HG03571 (cell line): ENCODE measurements around the gene HSPB1.
"Not testable (repeated sequence)": the region's sequence is repeated elsewhere in the genome, so short reads cannot be mapped to it uniquely, and the experiment has no call there.

Experiments
- ATAC-seq: cut with Tn5 transposase; IDR thresholded peaks from one replicate; pipeline ENCODE4 v1.9.1; 2021; ENCODE audit not compliant: unreplicated experiment

The HSPB1 gene

GRCh38 chr7:76330261-76330660 is 27.8 kb downstream of the HSPB1 start:
- no peak for ATAC-seq

DNA sequence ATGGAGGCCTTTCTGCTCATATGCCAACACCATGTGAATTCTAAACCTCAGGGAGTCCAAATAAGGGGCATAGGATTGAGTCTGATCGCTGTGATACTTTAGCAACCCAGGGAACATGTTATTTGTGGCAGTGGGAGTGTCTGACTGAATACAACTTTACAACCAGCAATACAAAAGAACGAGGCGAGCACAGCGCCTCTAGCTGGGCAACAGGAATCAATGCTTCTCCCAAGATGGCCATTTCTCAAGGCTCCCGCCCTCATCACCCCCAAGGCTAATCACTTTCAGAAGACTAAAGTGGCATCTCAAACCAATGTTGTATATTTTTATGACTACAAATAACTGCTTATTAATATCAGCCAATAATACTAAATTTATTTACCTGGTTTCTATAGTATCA is 28.2 kb downstream of the HSPB1 start:
- no peak for ATAC-seq

GRCh38 chr7:76332078-76332477 is 29.6 kb downstream of the HSPB1 start:
- ATAC-seq: no peak

DNA sequence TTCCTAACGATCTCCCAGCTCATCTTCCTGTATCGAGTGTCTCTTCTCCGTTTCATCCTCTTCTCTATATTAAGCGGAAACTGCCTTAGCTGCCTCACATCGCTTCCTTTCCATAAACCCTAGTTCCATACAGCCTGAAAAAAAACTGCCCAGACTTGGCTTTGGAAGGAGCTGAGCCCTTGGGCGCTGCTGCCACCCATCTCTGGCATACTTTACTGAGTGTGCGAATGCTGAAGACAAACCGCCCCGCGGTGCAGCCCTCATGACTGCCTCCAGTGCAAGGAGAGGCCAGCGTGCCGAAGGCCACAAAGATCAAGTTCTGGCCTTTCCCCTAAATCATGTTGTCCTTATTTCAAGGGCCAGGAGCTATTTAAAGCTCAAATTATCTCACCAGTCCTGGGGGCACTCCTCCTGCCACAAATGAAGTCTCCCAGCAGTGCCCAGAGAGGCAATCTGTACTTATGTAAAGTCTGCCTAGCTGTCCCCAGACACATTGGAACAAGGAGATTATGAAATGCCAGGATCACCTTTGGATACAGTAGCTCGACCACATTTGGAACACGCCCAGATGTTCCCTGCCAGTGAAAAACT is 31.1 kb downstream of the HSPB1 start:
- ATAC-seq: no peak

GRCh38 chr7:76334320-76334967 is 32.0 kb downstream of the HSPB1 start:
- ATAC-seq: no peak

DNA sequence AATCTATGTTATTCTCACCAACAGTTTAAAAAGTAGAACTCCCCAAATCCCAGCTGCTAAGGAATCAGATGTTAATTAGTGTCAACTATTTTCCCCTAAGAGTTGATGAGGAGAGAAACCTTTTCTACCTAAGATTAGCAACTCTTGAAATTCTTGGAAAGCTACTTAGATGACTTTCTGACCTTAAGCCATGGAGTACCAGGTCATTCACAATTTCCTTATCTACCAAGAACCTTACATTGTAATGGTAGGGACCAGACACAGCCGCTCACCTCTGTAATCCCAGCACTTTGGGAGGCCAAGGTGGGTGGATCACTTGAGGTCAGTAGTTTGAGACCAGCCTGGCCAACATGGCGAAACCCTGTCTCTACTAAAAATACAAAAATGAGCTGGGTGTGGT is 32.9 kb downstream of the HSPB1 start:
- ATAC-seq: not testable (repeated sequence)

DNA sequence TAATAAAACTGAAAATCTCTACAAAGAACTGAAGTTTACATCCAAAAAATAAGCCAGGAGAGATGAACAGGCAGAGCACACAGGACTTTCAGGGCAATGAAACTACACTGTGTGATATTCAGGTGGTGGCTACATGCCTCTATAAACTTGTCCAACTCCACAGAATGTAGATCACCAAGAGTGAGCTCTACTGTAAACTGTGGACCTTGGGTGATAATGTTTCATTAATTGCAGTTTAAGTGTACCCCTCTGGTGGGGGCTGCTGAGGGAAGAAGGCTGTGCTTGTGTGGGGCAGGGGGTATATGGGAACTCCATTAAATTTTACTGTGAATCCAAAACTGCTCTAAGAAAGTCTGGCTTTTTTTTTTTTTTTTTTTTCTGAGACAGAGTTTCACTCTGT is 33.6 kb downstream of the HSPB1 start:
- ATAC-seq: no peak

GRCh38 chr7:76337147-76337546 is 34.7 kb downstream of the HSPB1 start:
- ATAC-seq: no peak

DNA sequence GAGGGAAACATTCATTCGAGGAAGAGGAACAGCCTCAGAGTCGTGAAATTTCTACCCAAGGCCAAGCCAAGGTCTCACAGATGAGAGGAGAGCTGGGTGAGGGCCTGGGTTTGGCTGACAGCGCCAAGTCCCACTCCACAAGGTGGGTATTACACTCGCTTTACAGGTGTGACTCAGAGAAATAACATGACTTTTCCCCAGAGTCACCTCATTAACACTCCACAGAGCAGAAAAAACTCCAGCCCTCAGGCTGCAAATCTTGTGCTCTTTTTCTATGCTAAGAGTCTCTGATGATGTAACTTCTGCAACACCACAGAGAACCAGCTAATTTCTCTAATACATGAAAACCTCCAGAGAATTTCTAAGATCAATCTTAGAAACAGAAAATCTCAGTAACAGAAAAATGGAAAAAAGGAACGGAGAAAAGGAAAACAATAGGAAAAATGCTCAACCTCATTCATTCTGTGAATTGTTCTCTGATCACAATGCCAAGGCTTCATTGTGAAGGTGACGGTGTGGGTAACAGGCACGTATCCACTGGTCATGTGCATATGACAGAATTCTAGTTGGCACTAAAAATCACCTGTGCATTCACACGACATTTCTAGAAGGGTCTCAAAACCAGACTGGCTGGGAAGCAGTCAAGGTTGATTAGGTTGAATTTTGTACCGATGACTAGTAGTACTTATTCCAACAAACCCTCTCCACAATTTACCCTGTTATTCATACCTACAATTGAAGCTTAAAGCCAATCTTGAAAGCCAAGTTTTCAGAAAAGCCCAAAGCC is 36.0 kb downstream of the HSPB1 start:
- no peak for ATAC-seq

DNA sequence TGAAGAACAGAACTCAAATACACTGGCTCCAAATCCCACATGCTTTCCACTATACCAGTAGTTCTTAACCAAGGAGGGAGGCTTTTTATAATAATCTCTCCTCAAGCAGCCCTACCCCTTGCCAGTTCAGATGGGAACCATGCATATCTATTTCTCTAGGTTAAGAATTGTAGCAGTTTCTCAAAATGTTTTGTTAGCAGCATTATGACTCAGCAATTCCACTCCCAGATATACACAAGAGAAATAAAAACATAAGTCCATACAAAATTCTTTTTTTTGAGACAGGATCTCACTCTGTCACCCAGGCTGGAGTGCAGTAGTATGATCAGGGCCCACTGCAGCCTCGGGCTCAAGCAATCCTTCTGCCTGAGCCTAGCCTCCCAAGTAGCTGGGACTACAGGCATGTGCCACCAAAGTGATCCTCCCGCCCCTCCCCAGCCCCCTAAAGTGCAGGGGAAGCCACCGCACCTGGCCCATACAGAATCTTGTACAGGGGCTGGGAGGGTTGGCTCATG is 38.2 kb downstream of the HSPB1 start:
- ATAC-seq: no peak

GRCh38 chr7:76342222-76342621 is 39.7 kb downstream of the HSPB1 start:
- no peak for ATAC-seq

DNA sequence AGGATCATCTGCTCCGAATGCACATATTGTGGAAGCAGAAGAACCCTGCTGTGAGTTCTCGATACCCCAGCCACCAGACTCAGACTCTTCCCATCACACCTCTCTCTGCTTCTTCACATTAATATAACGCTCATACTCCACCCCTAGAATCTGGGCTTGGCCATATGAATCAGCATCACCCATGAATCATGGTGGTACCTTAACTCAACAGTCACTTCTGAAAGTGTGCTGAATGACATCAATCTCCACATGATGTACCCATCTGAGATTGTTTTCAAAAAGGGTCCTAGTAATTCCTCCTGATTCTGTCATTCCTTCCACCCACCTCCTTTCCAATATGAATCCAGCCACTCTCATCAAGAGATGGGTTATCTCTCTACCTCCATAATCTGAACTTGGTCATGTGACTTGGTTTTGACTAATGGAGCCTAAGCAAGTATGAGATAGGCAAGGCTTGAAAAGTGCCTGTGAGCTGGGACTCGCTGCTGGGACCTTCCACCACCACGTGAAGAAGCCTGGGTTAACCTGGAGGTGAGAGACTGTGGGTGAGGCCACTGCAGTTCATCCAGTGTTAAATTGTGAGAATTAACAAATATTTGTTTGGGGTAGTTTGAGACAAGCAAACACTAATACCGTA is 40.9 kb downstream of the HSPB1 start:
- no peak for ATAC-seq

DNA sequence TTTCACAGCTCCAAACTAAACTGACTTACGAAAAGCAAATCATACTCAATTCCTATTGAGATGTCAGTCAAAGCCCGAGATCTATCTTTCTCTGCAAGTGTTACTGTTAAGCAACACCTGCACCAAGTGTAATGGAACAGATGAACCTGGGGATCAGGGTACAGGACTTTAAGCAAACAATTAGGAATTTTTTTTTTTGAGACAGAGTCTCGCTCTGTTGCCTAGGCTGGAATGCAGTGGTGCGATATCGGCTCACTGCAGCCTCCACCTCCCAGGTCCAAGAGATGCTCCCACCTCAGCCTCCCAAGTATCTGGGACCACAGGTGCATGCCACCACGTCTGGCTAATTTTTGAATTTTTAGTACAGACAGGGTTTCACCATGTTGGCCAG is 41.5 kb downstream of the HSPB1 start:
- no peak for ATAC-seq

- ATAC-seq: no peak
Measured at GRCh38 chr7:76346097-76346496, 43.6 kb downstream of the HSPB1 start.

- ATAC-seq: no peak
Measured at GRCh38 chr7:76346778-76347177, 44.3 kb downstream of the HSPB1 start.

GRCh38 chr7:76347710-76348109 is 45.2 kb downstream of the HSPB1 start:
- no peak for ATAC-seq

DNA sequence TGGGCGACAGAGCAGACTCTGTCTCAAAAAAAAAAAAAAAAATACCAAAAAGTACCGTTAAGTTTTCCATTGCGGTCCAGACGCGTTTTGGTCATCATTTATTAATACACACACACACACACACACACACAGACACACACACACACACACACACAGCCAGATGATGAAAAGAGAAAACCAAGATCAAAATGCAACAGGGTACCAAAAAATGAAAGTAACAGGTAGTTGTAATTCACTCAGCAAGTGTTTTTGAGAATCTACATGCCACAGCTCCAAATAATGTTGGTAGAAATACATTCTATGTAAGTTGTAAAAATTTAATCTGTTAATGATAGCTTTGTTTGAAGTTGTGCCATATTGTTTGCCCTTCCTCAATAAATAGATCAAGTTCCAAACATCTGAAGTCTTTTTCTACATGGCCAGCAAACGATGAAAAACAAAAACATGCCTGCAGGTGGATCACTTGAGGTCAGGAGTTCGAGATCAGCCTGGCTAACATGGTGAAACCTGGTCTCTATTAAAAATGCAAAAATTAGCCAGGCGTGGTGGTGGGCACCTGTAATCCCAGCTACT is 46.9 kb downstream of the HSPB1 start:
- ATAC-seq: no peak

- ATAC-seq: no peak
Measured at GRCh38 chr7:76351372-76351771, 48.9 kb downstream of the HSPB1 start.

DNA sequence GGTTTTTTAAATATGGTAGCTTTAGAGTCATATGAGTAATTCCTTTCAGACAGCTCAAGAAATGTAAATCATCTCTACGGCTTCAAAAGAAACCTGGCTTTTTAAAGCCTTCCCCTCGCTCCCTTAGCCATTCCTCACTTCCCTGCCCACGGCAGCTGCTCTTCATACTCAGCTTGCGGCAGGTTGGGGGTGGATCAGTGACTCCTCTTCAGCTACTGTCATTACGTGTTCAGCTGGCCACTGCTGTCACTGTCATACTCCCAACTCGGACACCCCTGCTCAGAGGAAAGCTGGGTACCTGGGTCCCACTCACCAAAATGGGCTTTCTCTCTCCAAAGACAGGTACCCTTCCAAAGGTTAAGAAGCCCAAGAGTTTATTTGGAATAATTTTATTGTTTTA is 49.7 kb downstream of the HSPB1 start:
- ATAC-seq: no peak

DNA sequence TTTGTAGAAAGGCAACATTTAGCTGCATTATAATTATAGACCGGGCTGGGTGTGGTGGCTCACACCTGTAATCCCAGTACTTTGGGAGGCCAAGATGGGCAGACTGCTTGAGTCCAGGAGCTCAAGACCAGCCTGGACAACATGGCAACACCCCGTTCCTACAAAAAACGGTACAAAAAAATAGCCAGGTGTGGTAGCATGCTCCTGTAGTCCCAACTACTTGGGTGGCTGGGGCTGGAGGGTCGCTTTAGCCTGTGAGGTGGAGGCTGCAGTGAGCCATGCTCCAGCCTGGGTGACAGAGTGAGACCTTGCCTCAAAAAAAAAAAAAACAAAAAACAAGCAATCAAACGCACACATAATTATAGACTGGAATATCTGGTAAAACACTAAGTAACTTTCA is 51.3 kb downstream of the HSPB1 start:
- no peak for ATAC-seq
